ENCODE measurements around the gene CLOCK.

The CLOCK gene

DNA sequence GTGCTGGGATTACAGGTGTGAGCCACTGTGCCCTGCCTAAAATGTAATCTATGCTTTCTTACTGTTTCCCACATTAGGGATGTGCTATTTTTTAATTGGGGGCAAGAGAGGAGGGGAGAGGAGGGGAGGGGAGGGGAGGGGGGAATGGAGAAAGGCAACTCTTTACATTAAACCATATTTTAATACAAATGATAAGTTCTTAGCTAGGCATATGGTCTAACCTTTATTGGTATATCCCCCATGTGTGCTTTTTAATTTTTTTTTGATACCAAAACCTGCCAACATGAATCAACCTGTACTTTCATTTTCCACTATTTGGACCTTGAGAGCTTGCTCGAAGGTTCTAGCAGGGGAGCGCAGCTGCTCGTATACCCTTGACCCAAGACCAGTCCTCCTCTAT is 6.4 kb downstream of the CLOCK start:
- no peak for DNase-seq

DNA sequence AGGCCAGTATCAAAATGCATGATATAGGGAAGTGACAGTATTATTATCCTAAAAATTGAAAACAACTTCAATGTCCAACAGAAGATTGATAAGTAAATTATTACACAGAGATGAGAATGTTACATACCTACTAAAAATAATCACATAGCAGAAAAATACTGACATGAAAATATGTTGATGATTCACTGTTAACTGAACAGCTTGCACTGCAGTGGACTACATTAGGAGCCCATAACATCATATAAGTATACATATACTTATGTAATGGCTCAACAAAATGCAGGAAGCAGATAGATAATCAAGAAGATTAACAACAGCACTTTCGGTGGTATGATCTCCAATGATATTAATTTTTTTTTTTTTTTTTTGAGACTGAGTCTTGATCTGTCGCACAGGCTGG is 7.1 kb downstream of the CLOCK start:
- DNase-seq, result no peak

GRCh38 chr4:55538531-55538930 is 8.2 kb downstream of the CLOCK start:
- DNase-seq, result no peak

- DNase-seq, result no peak
These were observed 12.4 kb downstream of the CLOCK start for GRCh38 chr4:55534306-55534705.

DNA sequence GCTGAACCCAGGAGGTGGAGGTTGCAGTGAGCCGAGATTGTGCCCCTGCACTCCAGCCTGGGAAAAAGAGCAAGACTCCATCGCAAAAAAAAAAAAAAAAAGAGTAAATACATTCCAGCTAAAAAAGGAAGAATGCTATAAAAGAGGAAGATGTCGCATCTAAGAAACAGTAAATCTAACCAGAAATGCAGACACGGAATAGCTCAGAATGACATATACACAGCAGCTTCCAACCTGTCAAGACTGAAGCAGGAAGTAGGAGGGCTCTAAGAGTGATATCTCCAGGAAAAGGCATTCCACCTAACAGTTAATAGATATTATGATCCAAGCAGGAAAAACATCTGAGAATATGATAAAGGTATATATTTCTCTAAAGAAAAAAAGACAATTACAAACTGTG is 16.0 kb downstream of the CLOCK start:
- no peak for DNase-seq

DNA sequence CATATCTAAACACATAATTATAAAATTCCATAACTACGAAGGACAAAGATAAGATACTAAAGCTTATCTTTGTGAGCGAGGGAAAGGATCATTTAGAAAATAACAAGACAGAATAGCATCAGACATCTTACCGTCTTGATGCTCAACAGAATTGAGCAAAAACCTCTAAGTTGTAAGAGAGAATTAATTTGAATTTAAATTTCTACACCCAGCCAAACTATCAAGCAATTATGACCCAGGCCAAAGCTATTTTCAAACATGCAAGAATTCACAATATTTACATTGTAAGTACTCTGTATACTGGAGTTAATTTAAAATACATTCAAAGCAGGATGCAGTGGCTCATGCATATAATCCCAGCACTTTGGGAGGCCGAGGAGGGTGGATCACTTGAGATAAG is 16.5 kb downstream of the CLOCK start:
- no peak for DNase-seq

DNA sequence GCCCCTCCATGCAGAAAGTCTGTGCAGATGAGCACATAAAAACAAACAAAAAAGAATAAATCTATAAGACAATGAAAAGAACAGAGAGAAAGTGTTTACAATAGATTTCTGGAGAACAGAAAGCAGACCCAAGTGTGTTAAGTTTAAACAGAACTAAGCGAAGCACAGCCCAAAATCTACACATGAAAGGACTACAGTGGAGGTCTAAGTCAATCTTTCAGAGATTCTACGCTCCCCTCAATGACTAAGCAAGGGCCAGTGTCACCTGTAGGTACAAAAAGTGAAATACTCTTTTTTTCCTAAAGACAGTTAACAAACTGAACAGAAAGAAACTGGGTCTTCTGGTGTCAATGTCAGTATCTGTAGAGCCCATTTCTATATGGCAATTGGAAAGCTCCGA is 18.2 kb downstream of the CLOCK start:
- DNase-seq, result no peak

DNA sequence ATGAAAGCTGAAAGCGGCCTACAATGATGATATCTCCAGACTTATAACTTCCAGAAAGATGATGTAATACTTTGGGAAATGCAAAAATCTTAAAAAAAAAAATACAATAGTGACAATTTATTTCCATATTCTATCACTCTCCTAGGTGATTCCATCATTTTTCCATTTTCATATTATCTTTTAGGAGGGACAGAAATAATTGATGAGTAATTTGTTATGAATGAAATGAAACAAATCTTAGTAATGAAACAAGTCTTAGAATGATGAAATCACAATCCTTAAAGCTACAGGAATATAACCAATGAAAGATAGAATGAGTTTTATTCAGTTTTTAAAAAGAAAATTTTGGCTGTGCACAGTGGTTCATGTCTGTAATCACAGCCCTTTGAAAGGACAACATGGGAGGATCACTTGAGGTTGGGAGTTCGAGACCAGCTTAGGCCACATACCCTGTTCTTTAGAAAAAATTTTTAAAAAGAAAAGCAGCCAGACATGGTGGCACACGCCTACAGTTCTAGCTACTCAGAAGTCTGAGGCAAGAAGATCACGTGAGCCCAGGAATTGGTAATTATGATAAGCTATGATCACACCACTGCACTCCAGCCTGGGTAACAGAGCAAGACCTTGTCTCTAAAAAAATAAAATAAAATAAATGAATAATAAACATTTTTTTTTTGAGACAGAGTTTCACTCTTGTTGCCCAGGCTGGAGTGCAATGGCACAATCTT is 21.7 kb downstream of the CLOCK start:
- DNase-seq, result no peak

GRCh38 chr4:55518442-55518841 is 28.3 kb downstream of the CLOCK start:
- no peak for DNase-seq

DNA sequence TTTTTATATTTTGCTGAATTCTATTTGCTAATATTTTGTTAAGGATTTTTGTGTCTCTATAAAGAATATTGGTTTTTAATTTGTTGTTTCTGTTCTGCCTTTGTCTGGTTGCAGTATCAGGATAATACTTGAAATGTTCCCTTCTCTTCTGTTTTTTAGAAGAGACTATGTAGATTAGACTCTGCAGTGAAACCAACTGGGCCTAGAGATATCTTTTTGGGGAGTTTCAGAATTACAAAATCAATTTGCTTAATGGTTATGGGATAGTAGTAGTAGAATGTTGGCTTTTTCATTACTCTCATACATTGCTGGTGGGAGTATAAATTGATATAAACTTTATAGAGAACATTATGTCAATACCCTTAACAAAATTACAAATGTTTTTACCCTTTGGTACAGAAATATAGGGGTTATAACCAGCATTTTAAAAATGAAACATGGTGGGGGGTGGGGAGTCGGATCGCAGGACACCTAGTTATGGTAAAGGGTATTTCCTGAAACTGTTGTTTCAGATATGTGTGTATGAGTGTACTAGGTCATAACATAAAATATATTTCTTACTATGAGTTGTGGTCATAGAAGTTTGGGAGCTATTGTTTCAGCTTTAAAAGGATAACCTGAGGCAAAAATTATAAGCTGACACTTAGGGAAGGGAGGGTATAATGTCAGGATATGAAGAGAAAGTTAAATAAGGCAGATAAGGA is 29.0 kb downstream of the CLOCK start:
- no peak for DNase-seq

DNA sequence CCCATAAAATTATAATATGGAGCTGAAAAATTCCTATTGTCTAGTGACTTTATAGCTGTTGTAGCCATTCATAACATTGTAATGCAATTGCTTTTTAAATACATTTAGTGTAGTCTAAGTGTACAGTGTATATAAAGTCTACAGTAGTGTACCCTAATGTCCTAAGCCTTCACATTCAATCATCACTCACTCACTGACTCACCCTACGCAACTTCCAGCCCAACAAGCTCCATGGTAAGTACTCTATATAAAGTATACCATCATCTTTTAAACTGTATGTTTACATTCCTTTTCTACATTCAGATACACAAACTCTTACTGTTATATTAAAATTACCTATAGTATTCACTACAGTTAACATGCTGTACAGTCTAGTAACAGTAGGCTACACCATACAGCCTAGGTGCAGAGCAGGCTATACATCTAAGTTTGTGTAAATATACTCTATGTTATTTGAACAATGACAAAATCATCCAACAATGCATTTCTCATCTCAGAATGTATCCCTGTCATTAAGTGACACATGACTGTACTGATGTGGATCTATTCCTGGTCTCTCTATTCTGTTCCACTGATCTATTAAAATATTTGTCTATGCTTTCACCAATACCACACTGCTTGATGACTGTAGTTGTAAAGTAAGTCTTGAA is 33.7 kb downstream of the CLOCK start:
- DNase-seq, result no peak

DNA sequence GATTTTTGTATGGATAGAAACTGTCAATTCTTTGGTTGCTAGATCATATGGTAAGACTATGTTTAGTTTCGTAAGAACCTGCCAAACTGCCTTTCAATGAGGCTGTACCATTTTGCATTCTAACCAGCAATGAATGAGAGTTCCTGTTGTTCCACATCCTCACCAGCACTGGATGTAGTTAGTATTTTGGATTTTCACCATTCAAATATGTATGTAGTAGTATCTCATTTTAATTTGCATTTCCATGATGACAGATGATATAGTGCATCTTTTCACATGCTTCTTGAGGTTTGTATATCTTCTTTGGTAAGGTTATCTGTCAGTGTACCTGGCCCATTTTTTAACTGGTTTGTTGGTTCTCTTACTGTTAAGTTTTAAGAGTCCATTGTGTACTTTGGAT is 34.6 kb downstream of the CLOCK start:
- DNase-seq, result no peak

DNA sequence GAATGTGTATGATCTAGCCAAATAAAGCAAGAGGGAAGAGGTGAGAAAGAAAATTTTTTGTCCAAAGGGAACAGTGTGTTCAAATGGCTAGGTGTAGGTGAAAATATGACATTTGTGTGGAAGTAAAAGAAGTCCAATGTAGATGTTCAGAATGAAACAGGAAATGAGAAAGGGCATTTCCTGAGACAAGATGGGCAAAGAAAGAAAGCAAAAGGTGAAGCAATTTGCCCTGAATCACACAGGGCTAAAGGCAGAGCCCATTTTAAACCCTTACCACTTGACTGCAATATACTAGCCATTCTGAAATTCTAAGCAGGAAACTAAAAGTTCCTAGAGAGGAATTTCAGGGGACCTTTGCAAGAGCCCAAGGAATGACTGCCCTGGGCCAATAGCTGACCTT is 36.0 kb downstream of the CLOCK start:
- DNase-seq, result no peak

- DNase-seq, result no peak
These were observed 37.4 kb downstream of the CLOCK start for GRCh38 chr4:55509266-55509665.

GRCh38 chr4:55507612-55508011 is 39.1 kb downstream of the CLOCK start:
- DNase-seq, result no peak

- no peak for DNase-seq
These were observed 43.5 kb downstream of the CLOCK start for GRCh38 chr4:55503169-55503568.

DNA sequence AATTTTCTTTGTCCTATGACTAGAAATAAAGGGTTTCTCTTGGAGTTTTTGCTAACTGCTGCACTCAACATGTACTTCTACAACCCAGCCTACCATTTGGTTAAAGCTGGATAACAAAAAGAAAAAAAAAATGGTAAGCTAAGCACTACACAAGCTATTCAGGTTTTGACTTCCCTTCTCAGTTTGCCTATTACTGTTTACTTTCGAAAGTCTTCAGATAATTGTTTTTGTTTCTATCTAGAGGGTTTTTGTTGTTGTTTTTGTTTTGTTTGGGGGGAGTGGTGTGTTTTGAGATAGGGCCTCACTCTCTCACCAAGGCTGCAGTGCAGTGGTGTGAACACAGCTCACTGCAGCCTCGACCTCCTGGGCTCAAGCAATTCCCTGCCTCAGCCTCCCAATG is 46.6 kb downstream of the CLOCK start:
- no peak for DNase-seq

DNA sequence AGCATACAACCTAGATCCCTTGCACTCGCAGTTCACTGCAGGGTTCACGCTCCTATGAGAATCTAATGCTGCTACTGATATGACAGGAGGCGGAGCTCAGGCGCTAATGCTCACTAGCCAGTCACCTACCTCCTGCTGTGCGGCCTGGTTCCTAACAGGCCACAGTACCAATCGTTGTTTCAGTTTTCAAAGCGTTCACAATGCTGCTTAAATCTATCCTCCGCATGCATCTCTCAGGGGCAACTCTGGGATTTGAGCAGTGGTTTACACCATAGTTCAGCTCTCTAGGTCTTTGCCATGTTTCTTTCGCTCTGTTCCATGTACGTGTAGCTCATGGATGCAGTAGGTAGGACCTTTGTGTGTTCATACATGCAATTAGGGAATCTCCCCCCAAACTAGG is 47.2 kb downstream of the CLOCK start:
- no peak for DNase-seq

DNA sequence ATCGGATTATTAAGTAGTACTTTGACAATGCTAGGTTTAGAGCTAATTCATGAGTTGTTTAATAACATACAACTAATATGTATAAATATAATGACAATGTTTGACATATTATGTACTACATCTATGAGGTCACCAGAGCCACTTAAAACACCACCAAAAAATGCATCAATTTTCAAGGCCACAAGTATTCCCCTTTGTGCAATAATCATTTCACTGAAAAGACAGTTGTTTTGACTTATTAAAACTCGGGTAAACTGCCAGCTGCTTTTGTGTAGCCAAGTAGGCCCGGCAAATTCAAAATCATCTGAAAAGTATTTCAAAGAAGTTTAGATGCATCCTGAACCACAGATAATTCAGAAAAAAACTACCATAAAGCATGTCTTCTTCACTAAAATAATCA is 48.7 kb downstream of the CLOCK start:
- DNase-seq, result no peak

DNA sequence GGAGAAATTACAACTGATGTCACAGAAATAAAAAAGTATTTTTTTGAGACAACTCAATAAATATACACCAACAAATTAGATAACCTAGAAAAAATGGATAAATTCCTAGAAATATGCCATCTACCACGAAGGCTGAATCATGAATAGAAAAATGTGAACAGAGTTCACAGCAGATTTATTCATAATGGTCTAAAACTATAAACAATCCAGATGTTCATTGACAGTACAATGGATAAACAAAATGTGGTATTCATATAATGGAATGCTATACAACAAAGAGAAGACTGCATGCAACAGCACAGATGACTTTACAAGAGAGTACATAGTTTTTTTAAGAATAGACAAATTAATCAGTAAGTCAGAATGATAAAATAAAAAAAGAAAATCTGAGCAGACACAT is 55.2 kb downstream of the CLOCK start:
- no peak for DNase-seq

DNA sequence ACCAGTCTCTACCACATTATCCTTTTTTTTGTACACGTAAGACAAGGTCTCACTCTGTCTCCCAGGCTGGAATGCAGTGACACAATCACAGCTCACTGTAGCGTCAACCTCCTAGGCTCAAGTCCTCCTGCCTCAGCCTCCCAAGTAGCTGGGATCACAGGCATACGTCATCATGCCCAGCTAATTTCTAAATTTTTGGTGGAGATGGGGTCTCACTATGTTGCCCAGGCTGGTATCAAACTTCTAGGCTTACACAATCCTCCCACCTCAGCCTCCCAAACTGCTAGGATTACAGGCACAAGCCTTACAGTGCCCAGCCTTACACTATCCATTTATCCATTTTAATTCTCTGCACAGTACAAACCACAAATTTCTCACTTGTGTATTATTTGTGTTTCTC is 58.0 kb downstream of the CLOCK start:
- DNase-seq, result no peak

- DNase-seq, result no peak
These were observed 60.9 kb downstream of the CLOCK start for GRCh38 chr4:55485821-55486220.

- no peak for DNase-seq
These were observed 63.4 kb downstream of the CLOCK start for GRCh38 chr4:55483315-55483714.

Measured in CD4-positive, alpha-beta T cell treated with Interleukin-10 for 1 hour (primary cell).